Measurements from ENCODE around the gene CATSPER4. TPM values are rescaled to one million over a fixed set of nuclear protein-coding genes. Genes with fewer than 3 reads are reported as not detected.

The CATSPER4 gene
- total RNA-seq, 1 experiment from 2014 or later: not detected

DNA sequence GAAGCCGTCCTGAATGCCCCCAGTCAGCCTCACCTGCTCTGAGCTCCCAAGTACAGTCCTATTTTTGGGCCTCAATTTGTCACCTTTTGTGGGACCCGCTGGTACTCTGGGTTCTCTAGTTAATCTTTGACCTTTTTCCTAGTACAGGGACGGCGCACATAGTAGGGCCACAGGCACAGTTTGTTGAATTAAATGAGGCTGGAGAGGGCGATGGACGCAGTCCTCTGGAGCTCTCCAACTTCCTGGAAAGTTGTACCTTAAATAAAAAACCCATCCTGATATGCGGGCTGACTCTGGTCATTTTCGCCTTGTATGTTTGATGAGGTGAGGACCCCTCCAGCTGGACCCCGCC, 26.7 kb upstream of the CATSPER4 start:
- in situ Hi-C loops (cut with HindIII; ENCODE audit: low pct_unique_long_range_greater_than_20kb, low sequenced_read_pairs): no loop called here
- no peak for DNase-seq (ENCODE audit: low read depth)

DNA sequence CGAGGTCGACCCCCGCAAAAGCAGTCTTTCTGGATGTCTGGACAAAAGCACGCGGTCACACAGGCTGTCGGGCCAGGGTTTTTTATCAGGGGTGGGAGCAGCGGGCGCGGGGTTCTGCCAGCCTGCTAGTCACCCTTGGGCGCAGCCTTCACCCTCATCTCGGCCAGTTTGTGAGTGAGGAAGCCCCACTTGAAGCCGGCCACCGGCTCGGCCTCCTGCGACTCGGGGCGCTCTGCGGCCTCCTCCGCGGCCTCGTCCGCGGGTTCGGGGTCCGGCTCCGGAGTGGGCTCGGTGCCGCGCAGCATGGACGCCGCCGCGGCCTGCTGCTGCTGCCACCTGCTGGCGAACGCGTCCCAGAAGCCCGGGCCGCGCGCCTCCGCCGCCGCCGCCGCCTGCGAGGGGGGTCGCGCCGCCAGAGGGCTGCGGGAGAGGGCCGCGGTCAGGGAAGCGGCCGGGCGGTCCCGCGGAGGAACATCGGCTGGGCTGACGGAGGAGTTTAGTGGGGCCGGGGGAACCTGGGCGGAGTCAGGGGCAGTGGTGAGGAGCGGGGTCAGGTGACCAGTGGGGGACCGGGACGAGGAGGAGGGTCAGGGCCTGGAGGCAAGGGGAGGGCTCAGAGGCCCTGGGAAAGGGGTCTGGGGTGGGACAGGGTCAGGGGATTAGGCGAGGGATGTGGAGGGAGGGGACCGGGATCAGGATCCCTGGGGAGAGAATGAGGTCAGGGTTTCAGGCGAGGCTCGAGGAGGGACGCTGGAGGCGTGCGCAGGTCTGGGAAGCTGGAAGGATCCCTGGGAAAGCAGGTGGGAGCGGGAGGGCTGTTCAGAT, 26.2 kb upstream of the CATSPER4 start:
- peak; percentile 26 for DNase-seq (ENCODE audit: low read depth)
- in situ Hi-C loops (cut with HindIII; ENCODE audit: low pct_unique_long_range_greater_than_20kb, low sequenced_read_pairs): no loop called here

DNA sequence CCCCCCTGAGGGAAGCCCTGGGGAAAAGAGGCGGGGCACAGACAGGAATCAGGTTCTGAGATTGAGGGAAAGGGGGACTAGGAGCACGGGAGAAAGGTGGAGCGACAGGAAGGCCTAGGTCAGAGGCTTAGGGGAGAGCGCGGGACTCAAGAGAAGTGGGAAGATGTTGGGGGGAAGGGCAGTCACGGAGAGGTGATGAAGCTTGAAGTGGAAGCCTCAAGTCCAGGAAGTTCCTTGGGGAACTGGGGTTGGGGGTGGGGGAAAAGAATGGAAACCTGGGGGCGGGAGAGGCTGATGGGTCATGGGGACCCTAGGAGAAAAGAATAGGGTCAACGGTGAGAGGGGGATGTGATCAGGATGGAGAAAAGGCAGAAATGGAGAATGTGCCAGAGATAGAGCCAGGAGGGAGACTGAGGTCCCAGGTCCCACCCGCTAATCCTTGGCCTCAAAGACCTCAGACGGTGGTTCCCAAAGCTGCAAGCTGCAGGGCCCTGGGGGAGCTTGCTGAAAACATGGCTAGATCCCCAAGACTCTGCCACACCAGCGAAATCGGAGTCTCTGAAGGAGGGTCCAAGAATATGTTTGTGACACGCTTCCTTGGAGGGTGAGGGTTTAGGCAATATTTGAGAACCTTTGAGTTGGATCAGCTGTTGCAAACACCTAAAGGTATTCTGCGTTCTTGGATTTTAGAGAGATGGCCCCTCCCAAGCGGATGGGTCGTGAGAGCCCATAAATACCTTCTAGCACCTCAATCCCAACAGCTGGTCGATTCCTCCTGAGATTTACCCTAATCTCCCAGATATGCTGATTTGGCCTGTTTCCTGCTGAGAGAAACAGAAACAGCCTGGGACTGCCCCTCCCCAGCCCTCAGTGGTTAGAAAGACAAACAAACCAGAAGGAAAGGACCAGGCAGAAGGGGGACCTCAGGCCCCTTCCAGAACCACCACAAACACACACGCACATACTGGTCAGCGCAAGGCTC, 25.2 kb upstream of the CATSPER4 start:
- in situ Hi-C loops (cut with HindIII; ENCODE audit: low pct_unique_long_range_greater_than_20kb, low sequenced_read_pairs): no loop called here
- no peak for DNase-seq (ENCODE audit: low read depth)

GRCh38 chr1:26166719-26167281, 23.6 kb upstream of the CATSPER4 start:
- DNase-seq (ENCODE audit: low read depth): no peak
- in situ Hi-C loops (cut with HindIII; ENCODE audit: low pct_unique_long_range_greater_than_20kb, low sequenced_read_pairs): no loop called here

- in situ Hi-C loops (cut with HindIII; ENCODE audit: low pct_unique_long_range_greater_than_20kb, low sequenced_read_pairs): no loop called here
- no peak for DNase-seq (ENCODE audit: low read depth)
These were observed 21.8 kb upstream of the CATSPER4 start, which contains the start of gene C1orf232 for GRCh38 chr1:26168410-26169197. TSS of gene C1orf232 (minus strand) at chr1:26168963. CDS start at chr1:26168499, 464 bp downstream.

GRCh38 chr1:26169198-26169554, 21.2 kb upstream of the CATSPER4 start:
- DNase-seq (ENCODE audit: low read depth): no peak
- in situ Hi-C loops (cut with HindIII; ENCODE audit: low pct_unique_long_range_greater_than_20kb, low sequenced_read_pairs): no loop called here

DNA sequence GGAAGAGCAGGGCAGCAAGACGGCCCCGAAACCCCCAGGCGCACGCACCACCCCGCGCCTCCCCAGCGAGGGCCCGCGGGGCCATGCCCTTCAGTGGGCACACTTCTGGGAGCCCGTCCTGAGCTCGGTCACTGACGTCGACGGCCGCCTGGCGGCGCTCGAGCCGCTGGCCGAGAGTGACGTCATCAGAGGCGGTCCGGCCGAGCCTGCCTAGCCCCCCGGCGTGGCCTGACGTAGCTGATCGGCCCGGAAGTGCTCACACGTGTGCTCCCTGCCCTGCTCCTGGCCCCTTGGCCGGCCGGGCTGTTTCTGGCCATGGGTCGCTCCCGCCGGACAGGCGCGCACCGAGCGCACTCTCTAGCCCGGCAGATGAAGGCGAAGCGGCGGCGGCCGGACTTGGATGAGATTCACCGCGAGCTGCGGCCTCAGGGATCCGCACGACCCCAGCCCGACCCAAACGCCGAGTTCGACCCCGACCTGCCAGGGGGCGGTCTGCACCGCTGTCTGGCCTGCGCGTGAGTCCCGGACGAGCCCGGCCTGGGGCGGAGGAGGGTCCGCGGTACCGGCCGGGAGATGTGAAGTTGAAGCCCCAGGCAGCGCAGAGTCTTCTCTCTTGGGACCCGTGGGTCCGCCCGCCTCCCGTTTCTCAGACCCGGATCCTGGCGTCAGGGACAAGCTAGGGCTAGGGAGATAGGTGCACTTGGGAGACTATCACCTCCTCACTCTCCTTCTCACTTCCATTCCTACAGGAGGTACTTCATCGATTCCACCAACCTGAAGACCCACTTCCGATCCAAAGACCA, 20.5 kb upstream of the CATSPER4 start, which contains the start of gene ZNF593:
Gene ZNF593, plus strand, starts transcription at position 240 of the 803 bp plus-strand sequence. Its CDS starts 76 bp downstream, at position 316.
- DNase-seq (ENCODE audit: low read depth): peak; percentile 76
- in situ Hi-C loops (cut with HindIII; ENCODE audit: low pct_unique_long_range_greater_than_20kb, low sequenced_read_pairs): no loop called here

DNA sequence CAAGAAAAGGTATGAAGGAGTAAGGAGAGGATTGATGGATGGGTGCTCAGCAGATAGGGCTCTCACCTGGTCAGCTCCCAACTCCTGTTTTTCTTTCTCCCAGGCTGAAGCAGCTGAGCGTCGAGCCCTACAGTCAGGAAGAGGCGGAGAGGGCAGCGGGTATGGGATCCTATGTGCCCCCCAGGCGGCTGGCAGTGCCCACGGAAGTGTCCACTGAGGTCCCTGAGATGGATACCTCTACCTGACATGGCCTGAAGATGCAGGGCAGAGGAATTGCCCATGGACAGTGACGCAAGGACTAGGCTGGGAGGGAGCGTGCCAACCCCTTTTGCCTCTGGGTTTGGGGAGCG, 20.0 kb upstream of the CATSPER4 start:
- in situ Hi-C loops (cut with HindIII; ENCODE audit: low pct_unique_long_range_greater_than_20kb, low sequenced_read_pairs): no loop called here

DNA sequence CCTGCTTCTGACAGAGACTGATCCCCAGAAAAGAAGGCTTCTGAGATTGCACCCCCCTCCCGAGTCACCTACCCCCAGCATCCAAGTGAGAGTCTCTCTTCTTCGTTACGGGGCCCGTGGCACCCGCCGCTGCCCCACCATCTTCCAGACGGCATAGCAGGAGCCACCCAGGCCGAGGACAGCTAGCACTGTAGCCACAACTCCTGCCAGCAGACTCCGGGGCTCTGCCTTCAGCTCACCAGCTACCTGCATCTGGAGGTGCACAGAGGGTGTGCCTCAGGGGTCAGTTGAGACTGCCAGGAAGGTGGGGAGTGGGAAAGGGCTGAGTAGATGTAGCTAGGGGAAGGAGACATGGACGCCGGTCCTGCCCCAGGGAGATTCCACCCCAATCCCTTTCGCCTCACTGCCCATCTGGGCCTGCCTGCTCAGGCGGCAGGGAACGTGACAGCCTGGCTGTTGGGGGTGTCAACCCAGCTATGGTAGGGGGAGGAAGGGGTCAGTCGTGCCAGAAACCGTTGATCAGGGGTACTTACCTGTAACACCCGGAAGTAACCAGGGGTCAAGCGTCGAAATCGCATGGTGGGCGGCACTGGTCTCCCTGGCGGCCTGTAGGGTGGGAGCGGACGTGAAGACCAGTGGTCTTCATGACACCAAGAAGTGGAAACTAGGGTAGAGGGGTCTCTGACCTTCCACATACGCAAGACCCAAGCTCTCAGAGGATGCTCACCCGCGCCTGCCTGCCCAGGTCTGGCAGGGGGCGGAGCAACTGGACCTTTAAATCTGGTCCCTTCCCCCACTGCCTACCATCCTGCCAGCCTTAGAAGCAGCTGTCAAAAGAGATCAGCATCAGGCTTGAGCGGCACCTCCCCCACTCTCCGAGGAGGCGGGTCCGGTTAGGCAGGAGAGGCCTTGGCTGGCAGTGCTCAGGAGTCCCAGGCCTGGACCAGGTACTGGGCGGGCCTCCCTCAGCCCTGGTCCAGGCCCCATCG, 19.0 kb upstream of the CATSPER4 start, which contains the start of gene ZNF593OS:
Gene ZNF593OS, minus strand, starts transcription at position 749 of the 989 bp plus-strand sequence. Its CDS starts 171 bp downstream, at position 578.
- no peak for DNase-seq (ENCODE audit: low read depth)
- in situ Hi-C loops (cut with HindIII; ENCODE audit: low pct_unique_long_range_greater_than_20kb, low sequenced_read_pairs): no loop called here

More for the DNA sequence above, 20.0 kb upstream of the CATSPER4 start:
- DNase-seq (ENCODE audit: low read depth): no peak

GRCh38 chr1:26175346-26175745, 15.1 kb upstream of the CATSPER4 start:
- DNase-seq (ENCODE audit: low read depth): no peak
- in situ Hi-C loops (cut with HindIII; ENCODE audit: low pct_unique_long_range_greater_than_20kb, low sequenced_read_pairs): no loop called here

GRCh38 chr1:26177182-26177684, 13.2 kb upstream of the CATSPER4 start, which contains the start of gene CNKSR1:
TSS of gene CNKSR1 (plus strand) at chr1:26177491. CDS start at chr1:26177548, 57 bp downstream.
- in situ Hi-C loops (cut with HindIII; ENCODE audit: low pct_unique_long_range_greater_than_20kb, low sequenced_read_pairs): no loop called here
- DNase-seq (ENCODE audit: low read depth): no peak

DNA sequence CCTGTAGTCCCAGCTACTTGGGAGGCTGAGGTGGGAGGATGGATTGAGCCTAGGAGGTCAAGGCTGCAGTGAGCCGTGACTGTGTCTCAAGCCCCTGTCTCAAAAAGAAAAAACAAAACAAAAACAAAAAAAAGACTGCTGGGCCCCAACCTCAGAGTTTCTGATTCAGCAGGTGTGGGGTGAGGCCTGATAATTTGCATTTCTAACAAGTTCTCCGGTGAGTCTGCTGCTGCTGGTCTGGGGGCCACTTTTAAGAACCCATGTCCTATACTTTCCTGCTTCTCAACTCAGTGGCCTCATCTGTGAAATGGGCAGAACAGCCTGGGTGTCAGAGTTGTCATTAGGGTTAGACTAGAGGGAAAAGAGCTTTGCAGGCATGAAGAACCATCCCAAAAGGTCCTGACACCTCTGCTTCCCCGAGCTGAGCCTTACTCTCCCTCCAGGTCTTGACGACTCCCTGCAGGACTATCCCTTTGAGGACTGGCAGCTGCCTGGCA, 10.3 kb upstream of the CATSPER4 start:
- no peak for DNase-seq (ENCODE audit: low read depth)
- in situ Hi-C loops (cut with HindIII; ENCODE audit: low pct_unique_long_range_greater_than_20kb, low sequenced_read_pairs): no loop called here

DNA sequence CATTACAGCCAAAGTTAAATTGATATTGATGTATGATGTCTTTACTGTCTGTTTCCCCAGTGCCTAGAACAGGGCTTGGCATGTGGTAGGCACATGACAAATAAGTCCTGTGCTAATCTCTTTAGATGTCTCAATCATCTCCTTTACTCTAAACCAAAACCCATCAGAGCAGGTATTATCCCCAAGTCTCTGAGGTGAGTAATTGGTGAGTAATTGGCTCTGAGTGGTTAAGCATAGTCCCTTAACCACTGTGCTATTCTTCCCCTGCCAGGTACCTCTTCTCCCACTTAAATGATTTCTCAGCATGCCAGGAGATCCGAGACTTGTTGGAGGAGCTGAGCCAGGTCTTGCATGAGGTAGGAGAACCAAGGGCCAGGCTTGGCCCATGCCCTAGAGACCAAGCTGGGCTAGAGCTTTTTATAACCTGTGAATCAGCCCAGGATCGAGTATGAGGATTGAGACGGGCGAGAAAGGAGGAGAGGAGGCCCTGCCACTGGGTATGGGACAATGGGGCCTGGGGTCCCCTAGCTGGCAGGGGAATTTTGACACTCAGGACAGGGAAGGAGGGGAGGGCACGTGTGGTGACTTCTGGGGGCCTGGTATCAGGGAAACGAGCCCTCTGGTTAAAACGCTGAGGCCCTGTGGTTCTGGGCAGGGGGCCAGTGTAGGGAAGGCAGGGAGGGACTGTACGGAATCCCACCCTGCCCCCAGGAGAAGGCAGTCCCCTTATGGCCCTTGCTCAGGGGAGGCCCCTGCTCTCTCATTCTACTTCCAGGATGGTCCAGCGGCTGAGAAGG, 8.6 kb upstream of the CATSPER4 start:
- DNase-seq (ENCODE audit: low read depth): no peak
- in situ Hi-C loops (cut with HindIII; ENCODE audit: low pct_unique_long_range_greater_than_20kb, low sequenced_read_pairs): no loop called here

GRCh38 chr1:26182383-26182696, 8.1 kb upstream of the CATSPER4 start:
- in situ Hi-C loops (cut with HindIII; ENCODE audit: low pct_unique_long_range_greater_than_20kb, low sequenced_read_pairs): no loop called here
- no peak for DNase-seq (ENCODE audit: low read depth)

- no peak for DNase-seq (ENCODE audit: low read depth)
- in situ Hi-C loops (cut with HindIII; ENCODE audit: low pct_unique_long_range_greater_than_20kb, low sequenced_read_pairs): no loop called here
These were observed 6.3 kb upstream of the CATSPER4 start for GRCh38 chr1:26184086-26184485.
